HepG2 (cell line): ENCODE data around the gene NCOA1. TPM values are rescaled to one million over a fixed set of nuclear protein-coding genes. Genes with fewer than 3 reads are reported as not detected.

Experiments
- ATAC-seq: fragments of 200-7000 bp; cut with Tn5 transposase; 3 replicates; pipeline ENCODE4 v1.9.1; 2020; ENCODE audit warnings: mild to moderate bottlenecking, moderate library complexity
- BruUV-seq: library from RNA; stranded (reverse); fragments of 400-500 nt; replicated peaks from 2 replicates; lab custom pipeline; 2021; lab: Mats Ljungman, UMichigan
- CTCF ChIA-PET: fragments of 300-600 bp; formaldehyde crosslinking; extraction: SDS; loops from one replicate; lab custom pipeline; 2021; ENCODE audit warnings: low total read pairs, inconsistent platforms, low intra/inter-chr PET ratio; lab: Yijun Ruan, JAX
- POLR2A ChIA-PET: fragments of 350-600 bp; sonication (Branson Sonifier 250); formaldehyde crosslinking; loops from one replicate; lab custom pipeline; 2020; ENCODE audit warnings: antibody characterized with exemption, inconsistent platforms; lab: Yijun Ruan, JAX
- DNase-seq: peaks from one replicate; pipeline ENCODE4 v3.0.0-alpha.2; 2015; ENCODE audit warnings: low spot score
- FAIRE-seq: peaks from 3 replicates; lab custom pipeline; 2011; peaks lifted over from hg19 to GRCh38; lab: Jason Lieb, UNC
- H2AFZ ChIP-seq: one replicate; pipeline ENCODE4 v1.6.1; 2011; ENCODE audit warnings: low read length, inconsistent platforms
- H3K27ac ChIP-seq: fragments of 300-600 bp; 3 replicates; pipeline ENCODE4 v1.8.0; 2011; ENCODE audit warnings: mixed run types, mild to moderate bottlenecking, mixed read lengths, low read length, inconsistent platforms; ENCODE audit not compliant: insufficient read depth; ENCODE audit errors: extremely low read length
- H3K27me3 ChIP-seq, 2 experiments: fragments of 200-600 bp in 1 of 2; 2 replicates in 1 of 2; 3 replicates in 1 of 2; pipeline versions ENCODE4 v1.6.0 to v1.8.0; 2011; ENCODE audit warnings: low read length in 2 of 2, mild to moderate bottlenecking in 2 of 2, moderate library complexity in 2 of 2, inconsistent platforms in 1 of 2; ENCODE audit not compliant: insufficient read depth in 2 of 2, control insufficient read depth in 1 of 2
- H3K36me3 ChIP-seq, 2 experiments: fragments of 200-600 bp in 1 of 2; replicated peaks in 1 of 2; 2 replicates in 1 of 2; 3 replicates in 1 of 2; pipeline versions ENCODE4 v1.5.1 to v1.8.0; 2011; ENCODE audit warnings: low read length in 2 of 2, inconsistent platforms in 1 of 2; ENCODE audit not compliant: insufficient read depth in 2 of 2, control insufficient read depth in 1 of 2
- H3K4me1 ChIP-seq: 2 replicates; pipeline ENCODE4 v1.5.1; 2012; ENCODE audit warnings: low read length, inconsistent platforms; ENCODE audit not compliant: insufficient read depth
- H3K4me2 ChIP-seq: 2 replicates; pipeline ENCODE4 v1.6.0; 2011; ENCODE audit warnings: low read depth, low read length, inconsistent platforms
- H3K4me3 ChIP-seq, 3 experiments: fragments of 200-600 bp in 1 of 3; sonication (generic), shearing (Covaris generic) in 1 of 3; replicated peaks in 1 of 3; 2 replicates each; pipeline ENCODE4 v1.5.1; 2011 to 2016; ENCODE audit warnings: low read length in 3 of 3, inconsistent platforms in 2 of 3, low read depth in 2 of 3, mild to moderate bottlenecking in 2 of 3, control low read depth in 1 of 3, mixed read lengths in 1 of 3; ENCODE audit not compliant: insufficient read depth in 1 of 3
- H3K79me2 ChIP-seq: one replicate; pipeline ENCODE4 v1.6.1; 2011; ENCODE audit warnings: low read length, inconsistent platforms; ENCODE audit not compliant: insufficient read depth
- H3K9ac ChIP-seq: 2 replicates; pipeline ENCODE4 v1.6.0; 2011; ENCODE audit warnings: mild to moderate bottlenecking, low read depth, low read length, inconsistent platforms; ENCODE audit not compliant: insufficient read depth
- H3K9me3 ChIP-seq: 2 replicates; pipeline ENCODE4 v1.5.1; 2012; ENCODE audit warnings: mild to moderate bottlenecking, low read length
- H4K20me1 ChIP-seq: 2 replicates; pipeline ENCODE4 v1.6.0; 2011; ENCODE audit warnings: inconsistent platforms, mild to moderate bottlenecking, low read length, moderate library complexity; ENCODE audit not compliant: insufficient read depth
- ARNT2 ChIP-seq: sonication (generic); formaldehyde crosslinking; IDR thresholded peaks from 2 replicates; pipeline ENCODE4 v1.8.0; 2022; ENCODE audit warnings: mild to moderate bottlenecking, low read depth, missing genetic modification reagents, moderate library complexity
- POLR2A ChIP-seq, 2 experiments: IDR thresholded peaks; 2 replicates each; pipeline ENCODE4 v1.6.1; 2011; ENCODE audit warnings: low read depth in 2 of 2, low read length in 2 of 2, mild to moderate bottlenecking in 1 of 2, moderate library complexity in 1 of 2; ENCODE audit not compliant: insufficient read depth in 1 of 2
- SMYD3 ChIP-seq: sonication (generic); formaldehyde crosslinking; IDR thresholded peaks from 2 replicates; pipeline ENCODE4 v1.8.1; 2023; ENCODE audit warnings: mild to moderate bottlenecking, missing genetic modification reagents
- SNRNP70 ChIP-seq: fragments of 200-400 bp; formaldehyde crosslinking; IDR thresholded peaks from 2 replicates; pipeline ENCODE4 v1.6.1; 2017; ENCODE audit warnings: mild to moderate bottlenecking, low read depth, low read length, moderate library complexity
- THAP7 ChIP-seq: sonication (generic); formaldehyde crosslinking; IDR thresholded peaks from 2 replicates; pipeline ENCODE4 v1.8.1; 2023; ENCODE audit warnings: mild to moderate bottlenecking, missing genetic modification reagents
- ZNF101 ChIP-seq: sonication (generic); formaldehyde crosslinking; IDR thresholded peaks from 2 replicates; pipeline ENCODE4 v1.4.0; 2020; ENCODE audit warnings: mild to moderate bottlenecking, low read depth, missing genetic modification reagents, borderline replicate concordance
- ZNF350 ChIP-seq: sonication (generic); formaldehyde crosslinking; IDR thresholded peaks from 2 replicates; pipeline ENCODE4 v1.4.0; 2020; ENCODE audit warnings: mild to moderate bottlenecking, low read depth, missing genetic modification reagents, borderline replicate concordance
- WGBS: methylation state at CpG from one replicate; pipeline ENCODE4 v1.1.6; 2017; ENCODE audit warnings: low lambda C conversion rate; 5-methylcytosine and 5-hydroxymethylcytosine counted together
- in situ Hi-C: cut with HindIII; loops from 2 replicates; pipeline ENCODE4 v1.10.0; 2017; ENCODE audit warnings: low pct_unique_long_range_greater_than_20kb; ENCODE audit not compliant: extremely low pct_ligation_motif_present
- intact Hi-C: fragments of 100-400 bp; cut with micrococcal nuclease; formaldehyde crosslinking; loops from one replicate; pipeline ENCODE4 v1.10.0; 2022; ENCODE audit not compliant: unreplicated experiment
- polyA plus RNA-seq, 8 experiments: library from polyadenylated mRNA; depleted of rRNA in 3 of 8; stranded (reverse) in 7 of 8; unstranded in 1 of 8; fragments of >200 nt; fragmentation: Illumina TruSeq in 4 of 8; extraction: Trizol in 4 of 8; gene quantifications; 2 replicates each; pipeline versions ENCODE4 v1.2.1 to v1.2.3, GENCODE V29; 2011 to 2016; ENCODE audit warnings: low read depth in 4 of 8, missing spikeins in 1 of 8, mixed read lengths in 1 of 8; ENCODE audit not compliant: insufficient read depth in 1 of 8
- total RNA-seq, 5 experiments: library from RNA; depleted of rRNA; stranded (reverse); fragments of >200 nt; fragmentation: Illumina TruSeq; extraction: Trizol; gene quantifications; 2 replicates each; pipeline ENCODE4 v1.2.3, GENCODE V29; 2016; ENCODE audit warnings: low read depth in 1 of 5
- TF ChIP-seq, protein P1 (sequence below): IDR thresholded peaks from 2 replicates; pipeline ENCODE4 v1.6.1; 2018; ENCODE audit warnings: missing genetic modification reagents, mild to moderate bottlenecking, missing compliant biosample characterization
- TF ChIP-seq, protein P2 (sequence below): sonication (generic); formaldehyde crosslinking; conservative IDR thresholded peaks from 2 replicates; pipeline ENCODE4 v1.4.0; 2020; ENCODE audit warnings: mild to moderate bottlenecking, missing genetic modification reagents, moderate library complexity
- TF ChIP-seq, protein P3 (sequence below): sonication (generic); formaldehyde crosslinking; IDR thresholded peaks from 2 replicates; pipeline ENCODE4 v1.4.0; 2020; ENCODE audit warnings: missing genetic modification reagents

The NCOA1 gene
- total and polyA plus RNA-seq, 2 of the 13 experiments (the other 11 are each of a cell fraction or from before 2014, with no cell fraction given) = 10.0 to 10.4 TPM

- TF ChIP-seq, protein P1, sequence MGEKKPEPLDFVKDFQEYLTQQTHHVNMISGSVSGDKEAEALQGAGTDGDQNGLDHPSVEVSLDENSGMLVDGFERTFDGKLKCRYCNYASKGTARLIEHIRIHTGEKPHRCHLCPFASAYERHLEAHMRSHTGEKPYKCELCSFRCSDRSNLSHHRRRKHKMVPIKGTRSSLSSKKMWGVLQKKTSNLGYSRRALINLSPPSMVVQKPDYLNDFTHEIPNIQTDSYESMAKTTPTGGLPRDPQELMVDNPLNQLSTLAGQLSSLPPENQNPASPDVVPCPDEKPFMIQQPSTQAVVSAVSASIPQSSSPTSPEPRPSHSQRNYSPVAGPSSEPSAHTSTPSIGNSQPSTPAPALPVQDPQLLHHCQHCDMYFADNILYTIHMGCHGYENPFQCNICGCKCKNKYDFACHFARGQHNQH (CRISPR knock-in tag) = no peak
- TF ChIP-seq, protein P2, sequence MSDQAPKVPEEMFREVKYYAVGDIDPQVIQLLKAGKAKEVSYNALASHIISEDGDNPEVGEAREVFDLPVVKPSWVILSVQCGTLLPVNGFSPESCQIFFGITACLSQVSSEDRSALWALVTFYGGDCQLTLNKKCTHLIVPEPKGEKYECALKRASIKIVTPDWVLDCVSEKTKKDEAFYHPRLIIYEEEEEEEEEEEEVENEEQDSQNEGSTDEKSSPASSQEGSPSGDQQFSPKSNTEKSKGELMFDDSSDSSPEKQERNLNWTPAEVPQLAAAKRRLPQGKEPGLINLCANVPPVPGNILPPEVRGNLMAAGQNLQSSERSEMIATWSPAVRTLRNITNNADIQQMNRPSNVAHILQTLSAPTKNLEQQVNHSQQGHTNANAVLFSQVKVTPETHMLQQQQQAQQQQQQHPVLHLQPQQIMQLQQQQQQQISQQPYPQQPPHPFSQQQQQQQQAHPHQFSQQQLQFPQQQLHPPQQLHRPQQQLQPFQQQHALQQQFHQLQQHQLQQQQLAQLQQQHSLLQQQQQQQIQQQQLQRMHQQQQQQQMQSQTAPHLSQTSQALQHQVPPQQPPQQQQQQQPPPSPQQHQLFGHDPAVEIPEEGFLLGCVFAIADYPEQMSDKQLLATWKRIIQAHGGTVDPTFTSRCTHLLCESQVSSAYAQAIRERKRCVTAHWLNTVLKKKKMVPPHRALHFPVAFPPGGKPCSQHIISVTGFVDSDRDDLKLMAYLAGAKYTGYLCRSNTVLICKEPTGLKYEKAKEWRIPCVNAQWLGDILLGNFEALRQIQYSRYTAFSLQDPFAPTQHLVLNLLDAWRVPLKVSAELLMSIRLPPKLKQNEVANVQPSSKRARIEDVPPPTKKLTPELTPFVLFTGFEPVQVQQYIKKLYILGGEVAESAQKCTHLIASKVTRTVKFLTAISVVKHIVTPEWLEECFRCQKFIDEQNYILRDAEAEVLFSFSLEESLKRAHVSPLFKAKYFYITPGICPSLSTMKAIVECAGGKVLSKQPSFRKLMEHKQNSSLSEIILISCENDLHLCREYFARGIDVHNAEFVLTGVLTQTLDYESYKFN (CRISPR knock-in tag) = no peak
- no peak for TF ChIP-seq ZNF101 (CRISPR knock-in tag)
- no peak for TF ChIP-seq ARNT2 (CRISPR knock-in tag)
- TF ChIP-seq, all 625 proteins: peak for 0
These were observed 271.5 kb downstream of the NCOA1 start (continued) for GRCh38 chr2:24762518-24762917.

DNA sequence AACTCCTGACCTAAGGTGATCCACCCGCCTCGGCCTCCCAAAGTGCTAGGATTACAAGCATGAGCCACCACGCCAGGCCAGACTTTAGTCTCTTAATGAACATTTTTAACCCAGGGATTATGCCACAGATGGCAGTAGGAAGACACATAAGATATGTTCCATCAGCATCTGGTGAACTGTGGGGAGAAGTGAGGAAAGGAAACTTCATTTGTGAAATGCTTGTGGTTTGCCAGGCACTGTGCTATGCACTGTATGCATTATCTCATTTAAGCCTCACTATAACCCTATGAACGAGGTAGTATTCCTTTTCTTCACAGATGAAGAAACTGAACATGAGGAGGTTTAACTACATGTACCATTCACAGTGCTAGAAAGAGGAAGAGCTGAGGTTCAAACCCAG, 272.8 kb downstream of the NCOA1 start:
- no TSS peak for BruUV-seq
- ChIA-PET POLR2A (no interaction called here), CTCF (no interaction called here)
- H3K9ac ChIP-seq = no peak overlapping the region
- no peaks in the 10 kb centered on the region for H3K27me3 ChIP-seq
- no peak overlapping the region for H3K4me2 ChIP-seq
- TF ChIP-seq ZNF350 (CRISPR knock-in tag) (no peak), POLR2A (IDR thresholded peaks at IDR 0.05; ENCODE audit: insufficient read depth in 1 of 2, low read depth in 2 of 2, low read length in 2 of 2) (no peak), SNRNP70 (no peak), SMYD3 (CRISPR knock-in tag) (no peak), THAP7 (CRISPR knock-in tag) (no peak)
- TF ChIP-seq, protein P3, sequence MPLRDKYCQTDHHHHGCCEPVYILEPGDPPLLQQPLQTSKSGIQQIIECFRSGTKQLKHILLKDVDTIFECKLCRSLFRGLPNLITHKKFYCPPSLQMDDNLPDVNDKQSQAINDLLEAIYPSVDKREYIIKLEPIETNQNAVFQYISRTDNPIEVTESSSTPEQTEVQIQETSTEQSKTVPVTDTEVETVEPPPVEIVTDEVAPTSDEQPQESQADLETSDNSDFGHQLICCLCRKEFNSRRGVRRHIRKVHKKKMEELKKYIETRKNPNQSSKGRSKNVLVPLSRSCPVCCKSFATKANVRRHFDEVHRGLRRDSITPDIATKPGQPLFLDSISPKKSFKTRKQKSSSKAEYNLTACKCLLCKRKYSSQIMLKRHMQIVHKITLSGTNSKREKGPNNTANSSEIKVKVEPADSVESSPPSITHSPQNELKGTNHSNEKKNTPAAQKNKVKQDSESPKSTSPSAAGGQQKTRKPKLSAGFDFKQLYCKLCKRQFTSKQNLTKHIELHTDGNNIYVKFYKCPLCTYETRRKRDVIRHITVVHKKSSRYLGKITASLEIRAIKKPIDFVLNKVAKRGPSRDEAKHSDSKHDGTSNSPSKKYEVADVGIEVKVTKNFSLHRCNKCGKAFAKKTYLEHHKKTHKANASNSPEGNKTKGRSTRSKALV (CRISPR knock-in tag) = no peak
- no peaks in the 10 kb centered on the region for H4K20me1 ChIP-seq
- no peaks in the 10 kb centered on the region for H3K79me2 ChIP-seq
- 97% methylated on average over 4 of the region's 4 CpGs for WGBS
- intact Hi-C loops = no loop called here
- in situ Hi-C loops = no loop called here
- DNase-seq (no peak), FAIRE-seq (no peak), ATAC-seq (no peak)
- no peak overlapping the region for H3K27ac ChIP-seq
- peaks cover 3 to 10% of the 10 kb centered on the region in 2 experiments; a peak in 2 of 5 replicates for H3K36me3 ChIP-seq
- no peaks in the 10 kb centered on the region for H3K9me3 ChIP-seq
- H3K4me1 ChIP-seq = no peaks in the 10 kb centered on the region
- H2AFZ ChIP-seq = no peak overlapping the region
- no peak overlapping the region for H3K4me3 ChIP-seq
